Transverse colon (tissue), 4 donors: ENCODE data around the gene LRRIQ3. TPM values are rescaled to one million over a fixed set of nuclear protein-coding genes. Genes with fewer than 3 reads are reported as not detected.

Experiments used
- DNase-seq: peaks from one replicate; pipeline ENCODE4 v3.0.0-alpha.2; 2019
- H3K27ac ChIP-seq, 4 donors: fragments of 200-600 bp; sonication (generic); 2 replicates each; pipeline ENCODE4 v1.5.1; 2016 to 2018; ENCODE audit warnings: inconsistent platforms in 4 of 4
- H3K27me3 ChIP-seq: fragments of 200-600 bp; sonication (generic); 2 replicates; pipeline ENCODE4 v1.5.1; 2017; ENCODE audit warnings: inconsistent platforms
- H3K36me3 ChIP-seq, 4 donors: fragments of 200-600 bp; sonication (generic); 2 replicates each; pipeline ENCODE4 v1.5.1; 2017 to 2019; ENCODE audit warnings: inconsistent platforms in 4 of 4
- H3K4me1 ChIP-seq, 4 donors: fragments of 200-600 bp; sonication (generic); 2 replicates each; pipeline ENCODE4 v1.5.1; 2017 to 2020; ENCODE audit warnings: inconsistent platforms in 4 of 4
- H3K4me3 ChIP-seq, 4 donors: fragments of 200-600 bp; sonication (generic); 1 replicate in 1 of 4; 2 replicates in 3 of 4; pipeline versions ENCODE4 v1.5.1 to v1.6.1; 2017 to 2019; ENCODE audit warnings: inconsistent platforms in 4 of 4
- H3K9me3 ChIP-seq, 2 donors: fragments of 200-600 bp; sonication (generic); 2 replicates each; pipeline ENCODE4 v1.5.1; 2017 to 2019; ENCODE audit warnings: inconsistent platforms in 2 of 2
- EP300 ChIP-seq: sonication (generic); formaldehyde crosslinking; IDR thresholded peaks from one replicate; pipeline ENCODE4 v1.6.1; 2017; ENCODE audit warnings: antibody characterized with exemption, low read depth
- POLR2A ChIP-seq: fragments of 450-650 bp; IDR thresholded peaks from one replicate; pipeline ENCODE4 v1.6.1; 2016; ENCODE audit warnings: antibody characterized with exemption, mild to moderate bottlenecking, moderate library complexity
- POLR2AphosphoS5 ChIP-seq, 3 donors: sonication (generic); formaldehyde crosslinking; IDR thresholded peaks; one replicate each; pipeline ENCODE4 v1.6.1; 2016; ENCODE audit warnings: antibody characterized with exemption in 3 of 3
- WGBS, 2 donors: methylation state at CpG; one replicate each; pipeline ENCODE4 v1.1.5; 2018; ENCODE audit warnings: low coverage in 1 of 2; 5-methylcytosine and 5-hydroxymethylcytosine counted together
- in situ Hi-C, 4 donors: fragments of 200-750 bp; cut with MboI; loops; one replicate each; pipeline versions ENCODE4 v1.15.0 to v1.15.1; 2017; ENCODE audit warnings: low sequenced_read_pairs in 3 of 4, low pct_ligation_motif_present in 1 of 4, low pct_unique_long_range_greater_than_20kb in 1 of 4
- intact Hi-C: fragments of 100-400 bp; cut with DNase I; formaldehyde crosslinking; loops from one replicate; pipeline ENCODE4 v1.15.1; 2023; ENCODE audit warnings: low total_unique reads
- total RNA-seq, 4 donors: library from RNA; depleted of rRNA; stranded (reverse); fragments of >200 nt; gene quantifications; one replicate each; pipeline ENCODE4 v1.1.0, GENCODE V29; 2016
- TF ChIP-seq, protein P1 (sequence below), 5 experiments: fragments of 200-600 bp in 3 of 5; fragments of 450-650 bp in 2 of 5; sonication (generic) in 3 of 5; IDR thresholded peaks; 1 replicate in 2 of 5; 2 replicates in 3 of 5; pipeline ENCODE4 v1.5.1; 2016 to 2017; ENCODE audit warnings: antibody characterized with exemption in 5 of 5, inconsistent platforms in 3 of 5, mild to moderate bottlenecking in 2 of 5, moderate library complexity in 1 of 5

LRRIQ3 gene
- total RNA-seq, 4 donors from 2014 or later: 0.55 TPM; not detected in 3

DNA sequence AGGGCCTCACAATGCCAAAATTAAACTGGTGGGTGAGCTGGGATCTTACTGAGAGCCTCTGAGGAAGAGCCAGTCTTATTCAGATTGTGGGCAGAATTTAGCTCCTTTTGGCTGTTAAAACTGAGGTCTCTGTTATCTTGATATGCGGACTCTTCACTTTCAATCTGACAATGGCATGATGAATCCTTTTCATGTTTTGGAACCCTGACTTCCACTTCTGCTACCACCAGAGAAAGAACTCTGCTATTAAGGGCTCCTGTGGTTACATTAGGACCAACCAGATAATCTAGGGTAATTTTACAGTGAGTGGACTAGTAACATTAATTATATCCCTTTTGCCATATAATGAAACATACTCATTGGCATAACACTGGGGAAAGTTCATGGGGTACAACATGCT is 219.0 kb downstream of the LRRIQ3 start:
- Histone ChIP-seq H3K9me3 (no peaks in the 10 kb centered on the region), H3K27me3 (no peaks in the 10 kb centered on the region), H3K4me1 (no peaks in the 10 kb centered on the region), H3K4me3 (no peak overlapping the region), H3K36me3 (no peaks in the 10 kb centered on the region), H3K27ac (no peak overlapping the region)
- TF ChIP-seq EP300: no peak
- TF ChIP-seq, protein P1, sequence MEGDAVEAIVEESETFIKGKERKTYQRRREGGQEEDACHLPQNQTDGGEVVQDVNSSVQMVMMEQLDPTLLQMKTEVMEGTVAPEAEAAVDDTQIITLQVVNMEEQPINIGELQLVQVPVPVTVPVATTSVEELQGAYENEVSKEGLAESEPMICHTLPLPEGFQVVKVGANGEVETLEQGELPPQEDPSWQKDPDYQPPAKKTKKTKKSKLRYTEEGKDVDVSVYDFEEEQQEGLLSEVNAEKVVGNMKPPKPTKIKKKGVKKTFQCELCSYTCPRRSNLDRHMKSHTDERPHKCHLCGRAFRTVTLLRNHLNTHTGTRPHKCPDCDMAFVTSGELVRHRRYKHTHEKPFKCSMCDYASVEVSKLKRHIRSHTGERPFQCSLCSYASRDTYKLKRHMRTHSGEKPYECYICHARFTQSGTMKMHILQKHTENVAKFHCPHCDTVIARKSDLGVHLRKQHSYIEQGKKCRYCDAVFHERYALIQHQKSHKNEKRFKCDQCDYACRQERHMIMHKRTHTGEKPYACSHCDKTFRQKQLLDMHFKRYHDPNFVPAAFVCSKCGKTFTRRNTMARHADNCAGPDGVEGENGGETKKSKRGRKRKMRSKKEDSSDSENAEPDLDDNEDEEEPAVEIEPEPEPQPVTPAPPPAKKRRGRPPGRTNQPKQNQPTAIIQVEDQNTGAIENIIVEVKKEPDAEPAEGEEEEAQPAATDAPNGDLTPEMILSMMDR (IDR thresholded peaks at IDR 0.05): no peak
- TF ChIP-seq POLR2AphosphoS5 (IDR thresholded peaks at IDR 0.05): no peak
- no peak for TF ChIP-seq POLR2A
- DNase-seq: no peak
- in situ Hi-C loops: no loop called here
- WGBS, 2 donors: 79 to 100% methylated on average over 1 of the region's 1 CpG
- intact Hi-C loops: no loop called here

Other genes with a start within 250 kb of the LRRIQ3 start
- gene FPGT, start 66 bp upstream of the LRRIQ3 start, total RNA-seq: 10 to 100 TPM; 10.8 to 20.3 (median 14.8) TPM
- gene TNNI3K, start 37.2 kb upstream of the LRRIQ3 start, total RNA-seq: 10 to 100 TPM in 1 of 4 donors, 1 to 10 TPM in 1, under 1 TPM in 1, not detected in 1; 0.95 to 14.2 (median 2.9) TPM